ENCODE data around the gene CRYGD.
A peak's percentile ranks its signal among the peaks of the same experiment; 100 is the strongest.
"Not testable (repeated sequence)": the region's sequence is repeated elsewhere in the genome, so short reads cannot be mapped to it uniquely, and the experiment has no call there.

The CRYGD gene

DNA sequence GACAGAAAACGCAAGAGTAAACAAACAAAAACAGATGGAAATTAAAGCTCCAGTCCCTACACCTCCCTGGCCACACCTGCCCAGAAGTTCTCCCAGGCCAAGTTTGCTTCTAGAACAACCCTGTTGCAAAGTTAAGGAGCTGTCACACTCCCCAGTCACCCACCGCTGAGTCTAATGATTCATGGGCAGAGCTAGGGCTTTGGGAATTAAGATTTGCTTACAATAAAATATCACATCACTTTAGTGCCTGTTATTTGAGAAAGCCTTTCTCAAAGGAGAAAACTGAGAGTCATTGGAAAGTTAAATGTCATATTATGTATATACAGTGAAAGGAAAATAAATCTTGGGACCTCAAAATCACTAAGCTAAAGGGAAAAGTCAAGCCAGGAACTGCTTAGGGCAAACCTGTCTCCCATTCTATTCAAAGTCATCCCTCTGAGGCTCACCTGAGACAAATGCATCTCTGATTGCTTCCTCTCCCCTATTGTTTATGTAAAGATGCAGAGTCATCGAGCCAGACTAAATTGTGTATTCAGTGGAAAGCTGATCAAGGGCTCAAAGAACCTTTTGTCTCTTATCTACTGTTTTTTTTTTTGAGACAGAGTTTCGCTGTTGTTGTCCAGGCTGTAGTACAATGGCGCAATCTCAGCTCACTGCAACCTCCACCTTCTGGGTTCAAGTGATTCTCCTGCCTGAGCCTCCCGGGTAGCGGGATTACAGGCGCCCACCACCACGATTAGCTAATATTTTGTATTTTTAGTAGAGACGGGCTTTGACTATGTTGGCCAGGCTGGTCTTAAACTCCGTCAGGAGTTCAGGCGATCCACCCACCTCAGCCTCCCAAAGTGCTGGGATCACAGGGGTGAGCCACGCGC lies 18.8 kb upstream of the CRYGD start:
- no peak overlapping the region for H3K4me3 Mint-ChIP-seq
- H3K27ac Mint-ChIP-seq: peak overlapping the region; percentile 4
- no peaks in the 10 kb centered on the region for H3K27me3 Mint-ChIP-seq (ENCODE audit: low read depth, poor library complexity)
- no peak for DNase-seq
- TF ChIP-seq, protein P1, sequence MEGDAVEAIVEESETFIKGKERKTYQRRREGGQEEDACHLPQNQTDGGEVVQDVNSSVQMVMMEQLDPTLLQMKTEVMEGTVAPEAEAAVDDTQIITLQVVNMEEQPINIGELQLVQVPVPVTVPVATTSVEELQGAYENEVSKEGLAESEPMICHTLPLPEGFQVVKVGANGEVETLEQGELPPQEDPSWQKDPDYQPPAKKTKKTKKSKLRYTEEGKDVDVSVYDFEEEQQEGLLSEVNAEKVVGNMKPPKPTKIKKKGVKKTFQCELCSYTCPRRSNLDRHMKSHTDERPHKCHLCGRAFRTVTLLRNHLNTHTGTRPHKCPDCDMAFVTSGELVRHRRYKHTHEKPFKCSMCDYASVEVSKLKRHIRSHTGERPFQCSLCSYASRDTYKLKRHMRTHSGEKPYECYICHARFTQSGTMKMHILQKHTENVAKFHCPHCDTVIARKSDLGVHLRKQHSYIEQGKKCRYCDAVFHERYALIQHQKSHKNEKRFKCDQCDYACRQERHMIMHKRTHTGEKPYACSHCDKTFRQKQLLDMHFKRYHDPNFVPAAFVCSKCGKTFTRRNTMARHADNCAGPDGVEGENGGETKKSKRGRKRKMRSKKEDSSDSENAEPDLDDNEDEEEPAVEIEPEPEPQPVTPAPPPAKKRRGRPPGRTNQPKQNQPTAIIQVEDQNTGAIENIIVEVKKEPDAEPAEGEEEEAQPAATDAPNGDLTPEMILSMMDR (IDR thresholded peaks at IDR 0.05): no peak
- H3K36me3 Mint-ChIP-seq (ENCODE audit: low read depth): no peaks in the 10 kb centered on the region
- H3K4me1 Mint-ChIP-seq: peaks cover 11% of the 10 kb centered on the region
- H3K9me3 Mint-ChIP-seq: peaks cover 24% of the 10 kb centered on the region

DNA sequence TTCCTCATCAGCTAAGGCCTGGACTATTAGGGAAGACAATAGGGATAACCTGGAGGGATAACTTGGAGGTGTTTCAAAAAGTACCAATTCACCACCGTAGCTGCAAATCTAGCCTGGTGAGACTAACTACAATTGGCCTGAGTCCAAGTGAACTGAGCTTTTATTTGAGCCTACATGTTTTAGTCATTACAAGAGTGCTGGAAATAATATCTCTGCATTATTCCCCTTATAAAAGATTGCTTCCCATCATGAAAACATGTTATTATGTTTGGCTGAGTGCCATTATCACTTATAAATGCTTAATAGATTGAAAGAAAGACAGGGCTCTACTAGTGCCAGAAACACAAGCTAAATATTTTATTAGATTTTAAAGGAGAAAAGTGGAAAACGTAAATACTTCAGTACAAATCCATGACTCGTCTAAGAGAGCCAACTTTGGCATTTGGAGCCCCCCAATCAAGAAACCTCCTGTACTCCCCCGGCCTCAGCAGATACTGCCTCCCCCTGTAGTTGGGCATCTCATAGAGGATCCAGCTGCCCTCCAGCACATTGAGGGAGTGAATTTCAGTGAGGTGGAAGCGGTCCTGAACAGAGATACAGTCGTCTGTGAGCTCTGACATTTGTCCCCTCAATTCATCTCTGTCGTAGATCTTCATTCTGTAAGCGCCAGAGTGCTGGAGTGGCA lies 18.1 kb upstream of the CRYGD start:
- H3K4me3 Mint-ChIP-seq: no peak overlapping the region
- H3K36me3 Mint-ChIP-seq (ENCODE audit: low read depth): no peaks in the 10 kb centered on the region
- peak overlapping the region; percentile 4 for H3K27ac Mint-ChIP-seq
- peaks cover 11% of the 10 kb centered on the region for H3K4me1 Mint-ChIP-seq
- DNase-seq: no peak
- TF ChIP-seq, protein P1 (IDR thresholded peaks at IDR 0.05): no peak
- H3K27me3 Mint-ChIP-seq (ENCODE audit: low read depth, poor library complexity): no peaks in the 10 kb centered on the region
- H3K9me3 Mint-ChIP-seq: peaks cover 31% of the 10 kb centered on the region

DNA sequence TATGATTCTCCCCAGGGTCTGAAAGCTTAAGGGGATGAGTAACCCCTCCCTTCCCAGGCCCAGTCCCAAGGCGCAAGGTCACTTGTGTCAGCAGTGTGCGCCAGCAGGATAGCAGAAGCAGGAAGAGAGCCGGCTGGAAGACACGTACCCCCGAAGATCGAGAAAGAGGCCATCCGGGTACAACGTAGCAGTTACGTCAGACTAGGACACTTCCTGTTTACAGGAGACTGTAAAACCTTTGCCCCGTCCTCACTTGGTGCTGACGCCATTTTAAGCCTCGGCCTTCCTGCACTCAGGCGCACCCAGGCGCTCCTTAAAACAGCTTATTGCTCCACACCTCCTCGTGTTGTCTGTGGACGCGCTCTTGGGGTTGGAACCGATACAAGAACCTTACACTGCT lies 15.1 kb upstream of the CRYGD start:
- H3K9me3 Mint-ChIP-seq: peaks cover 28% of the 10 kb centered on the region
- H3K27ac Mint-ChIP-seq: no peak overlapping the region
- TF ChIP-seq, protein P1 (IDR thresholded peaks at IDR 0.05): no peak
- H3K4me3 Mint-ChIP-seq: no peak overlapping the region
- H3K4me1 Mint-ChIP-seq: peaks cover 11% of the 10 kb centered on the region
- H3K36me3 Mint-ChIP-seq (ENCODE audit: low read depth): no peaks in the 10 kb centered on the region
- H3K27me3 Mint-ChIP-seq (ENCODE audit: low read depth, poor library complexity): no peaks in the 10 kb centered on the region
- DNase-seq: no peak

DNA sequence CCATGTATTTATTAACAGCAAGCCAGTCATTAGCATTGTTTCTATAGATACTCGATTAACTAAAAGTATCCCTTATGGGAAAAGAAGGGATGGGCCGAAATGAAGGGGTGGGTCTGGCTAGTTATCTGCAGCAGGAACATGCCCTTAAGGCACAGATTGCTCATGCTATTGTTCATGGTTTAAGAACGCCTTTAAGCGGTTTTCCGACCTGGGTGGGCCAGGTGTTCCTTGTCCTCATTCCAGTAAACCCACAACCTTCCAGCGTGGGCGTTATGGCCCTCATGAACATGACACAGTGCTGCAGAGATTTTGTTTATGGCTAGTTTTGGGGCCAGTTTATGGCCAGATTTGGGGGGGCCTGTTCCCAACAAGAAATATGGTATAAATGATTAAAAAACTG lies 14.0 kb upstream of the CRYGD start:
- not testable (repeated sequence) for H3K4me1 Mint-ChIP-seq; DNase-seq; H3K36me3 Mint-ChIP-seq (ENCODE audit: low read depth); H3K27ac Mint-ChIP-seq; H3K4me3 Mint-ChIP-seq; H3K27me3 Mint-ChIP-seq (ENCODE audit: low read depth, poor library complexity)
- peaks cover 28% of the 10 kb centered on the region for H3K9me3 Mint-ChIP-seq

DNA sequence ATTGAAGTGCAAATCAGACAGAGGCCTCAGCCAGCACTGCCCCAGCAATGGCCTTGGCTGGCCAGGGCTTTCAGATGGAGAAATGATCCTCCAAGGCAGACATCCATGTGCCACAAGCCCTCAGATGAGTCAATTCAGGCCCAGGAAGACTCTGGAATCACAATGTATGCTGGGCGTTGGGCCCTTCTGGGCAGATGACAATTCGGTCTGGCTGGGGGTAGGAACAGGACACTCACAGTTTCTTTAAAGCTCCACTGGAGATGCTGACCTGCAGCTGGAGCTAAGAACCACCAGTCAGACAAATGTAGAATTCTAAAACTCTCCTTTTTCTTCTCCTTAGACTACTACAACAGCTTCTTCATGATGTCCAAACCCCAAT lies 12.4 kb upstream of the CRYGD start:
- H3K9me3 Mint-ChIP-seq: peaks cover 28% of the 10 kb centered on the region
- DNase-seq: no peak
- TF ChIP-seq, protein P1 (IDR thresholded peaks at IDR 0.05): no peak
- no peak overlapping the region for H3K4me3 Mint-ChIP-seq
- peak overlapping the region; percentile 21 for H3K27ac Mint-ChIP-seq
- no peaks in the 10 kb centered on the region for H3K27me3 Mint-ChIP-seq (ENCODE audit: low read depth, poor library complexity)
- H3K36me3 Mint-ChIP-seq (ENCODE audit: low read depth): no peaks in the 10 kb centered on the region
- H3K4me1 Mint-ChIP-seq: no peaks in the 10 kb centered on the region

DNA sequence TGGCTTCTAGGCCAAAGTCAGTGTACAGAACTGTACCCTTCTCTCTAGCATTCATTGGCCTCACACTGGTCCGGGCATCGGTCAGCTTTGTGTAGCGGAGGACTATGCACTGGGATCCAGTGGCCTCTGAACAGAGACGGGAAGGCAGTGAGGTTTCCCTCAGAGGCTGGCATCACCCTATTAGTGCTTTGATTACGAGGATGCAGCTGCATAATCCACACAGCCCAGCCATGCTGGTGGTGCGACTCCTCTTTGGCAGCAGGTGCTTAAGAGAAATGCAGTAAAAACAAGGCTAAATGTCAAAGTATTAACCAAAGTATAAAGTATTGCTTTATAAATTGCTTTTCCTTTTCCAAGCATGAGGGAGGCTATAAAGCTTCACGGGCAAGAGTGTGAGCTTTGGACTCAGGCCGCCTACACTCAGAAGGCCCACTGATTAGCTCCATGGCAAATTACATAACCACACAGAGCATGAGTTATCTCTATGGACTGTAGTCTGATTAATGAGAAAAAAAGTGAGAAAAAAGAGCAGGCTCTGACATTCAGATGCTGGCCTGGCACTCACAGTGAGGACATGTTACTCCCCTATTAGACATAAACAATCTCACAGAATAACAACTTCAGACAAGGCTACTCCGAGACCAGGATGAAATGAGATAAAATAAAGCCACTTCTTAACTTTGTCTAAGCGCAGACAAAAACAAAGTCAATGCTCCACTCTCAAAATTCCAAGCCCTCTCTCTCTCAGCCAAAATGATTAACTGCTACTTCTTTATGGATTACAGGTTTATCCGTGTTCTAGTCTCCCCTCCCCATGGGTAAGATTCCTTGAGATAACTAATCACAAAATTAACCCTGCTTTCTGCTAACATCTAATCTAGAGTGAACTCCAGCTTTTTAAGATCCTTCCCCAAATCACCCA lies 11.7 kb upstream of the CRYGD start:
- H3K4me1 Mint-ChIP-seq: peaks cover 1% of the 10 kb centered on the region
- H3K36me3 Mint-ChIP-seq (ENCODE audit: low read depth): no peaks in the 10 kb centered on the region
- peaks cover 28% of the 10 kb centered on the region for H3K9me3 Mint-ChIP-seq
- H3K4me3 Mint-ChIP-seq: no peak overlapping the region
- H3K27me3 Mint-ChIP-seq (ENCODE audit: low read depth, poor library complexity): no peaks in the 10 kb centered on the region
- peak overlapping the region; percentile 27 for H3K27ac Mint-ChIP-seq
- no peak for DNase-seq
- TF ChIP-seq, protein P1 (IDR thresholded peaks at IDR 0.05): no peak

Measured in nephron progenitor cell (in vitro differentiated cells).